SK-N-SH (cell line): Measurements from ENCODE around the gene SFSWAP. TPM values are rescaled to one million over a fixed set of nuclear protein-coding genes. Genes with fewer than 3 reads are reported as not detected.

Source experiments
- CTCF ChIA-PET: fragments of 300-600, 350-600 bp; formaldehyde crosslinking; extraction: SDS; loops from one replicate; lab custom pipeline; 2021; lab: Yijun Ruan, JAX
- POLR2A ChIA-PET: fragments of 350-600 bp; sonication (Branson Sonifier 250); formaldehyde crosslinking; extraction: SDS; loops from one replicate; lab custom pipeline; 2020; ENCODE audit warnings: antibody characterized with exemption, inconsistent platforms; lab: Yijun Ruan, JAX
- DNase-seq: peaks from one replicate; pipeline ENCODE4 v3.0.0; 2012
- H2AFZ ChIP-seq: fragments of 200-600 bp; sonication (generic); 2 replicates; pipeline ENCODE4 v1.8.1; 2016; ENCODE audit warnings: antibody characterized with exemption, mild to moderate bottlenecking, low read depth
- H3F3A ChIP-seq: fragments of 200-600 bp; sonication (generic); replicated peaks from 2 replicates; pipeline ENCODE3; 2016; ENCODE audit warnings: antibody characterized with exemption, mild to moderate bottlenecking; ENCODE audit not compliant: insufficient read depth
- H3K27ac ChIP-seq, 2 experiments: fragments of 200-500 bp in 1 of 2; fragments of 200-600 bp in 1 of 2; sonication (Bioruptor generic) in 1 of 2; sonication (generic), shearing (Covaris generic) in 1 of 2; 2 replicates each; pipeline versions ENCODE4 v1.5.1 to v1.6.1; 2014 to 2016; ENCODE audit warnings: low read depth in 2 of 2, inconsistent platforms in 1 of 2, low read length in 1 of 2, mild to moderate bottlenecking in 1 of 2, mixed read lengths in 1 of 2
- H3K27me3 ChIP-seq: fragments of 200-600 bp; sonication (generic), shearing (Covaris generic); 2 replicates; pipeline ENCODE4 v1.6.1; 2016; ENCODE audit warnings: mixed run types; ENCODE audit not compliant: insufficient read depth
- H3K36me3 ChIP-seq, 2 experiments: fragments of 200-500 bp in 1 of 2; fragments of 200-600 bp in 1 of 2; sonication (Bioruptor generic) in 1 of 2; sonication (generic) in 1 of 2; replicated peaks in 1 of 2; 2 replicates each; pipeline versions ENCODE3 to v1.5.1; 2014 to 2016; ENCODE audit warnings: low read length in 1 of 2, mild to moderate bottlenecking in 1 of 2; ENCODE audit not compliant: insufficient read depth in 2 of 2, control insufficient read depth in 1 of 2
- H3K4me1 ChIP-seq, 2 experiments: fragments of 200-500 bp in 1 of 2; fragments of 200-600 bp in 1 of 2; sonication (Bioruptor generic) in 1 of 2; sonication (generic), shearing (Covaris generic) in 1 of 2; 2 replicates each; pipeline versions ENCODE4 v1.5.1 to v1.6.1; 2014 to 2016; ENCODE audit warnings: low read depth in 1 of 2, low read length in 1 of 2, mixed run types in 1 of 2; ENCODE audit not compliant: insufficient read depth in 2 of 2, control insufficient read depth in 1 of 2
- H3K4me2 ChIP-seq: fragments of 200-600 bp; sonication (generic), shearing (Covaris generic); 2 replicates; pipeline ENCODE4 v1.6.1; 2017; ENCODE audit warnings: mixed run types
- H3K4me3 ChIP-seq, 2 experiments: fragments of 200-500 bp in 1 of 2; fragments of 200-600 bp in 1 of 2; sonication (Bioruptor generic) in 1 of 2; sonication (generic), shearing (Covaris generic) in 1 of 2; 2 replicates each; pipeline versions ENCODE4 v1.5.1 to v1.8.1; 2014 to 2016; ENCODE audit warnings: low read depth in 2 of 2, inconsistent platforms in 1 of 2, low read length in 1 of 2, mild to moderate bottlenecking in 1 of 2, mixed read lengths in 1 of 2, moderate library complexity in 1 of 2
- H3K79me2 ChIP-seq: fragments of 200-600 bp; sonication (generic); 2 replicates; pipeline ENCODE4 v1.8.1; 2017; ENCODE audit warnings: mild to moderate bottlenecking; ENCODE audit not compliant: insufficient read depth
- H3K9ac ChIP-seq: fragments of 200-600 bp; sonication (generic); 2 replicates; pipeline ENCODE4 v1.6.1; 2017; ENCODE audit warnings: mixed run types
- H3K9me2 ChIP-seq: fragments of 200-600 bp; sonication (generic); 2 replicates; pipeline ENCODE4 v1.6.1; 2017; ENCODE audit warnings: mixed run types
- H3K9me3 ChIP-seq: fragments of 200-600 bp; sonication (generic); 2 replicates; pipeline ENCODE4 v1.6.1; 2017; ENCODE audit warnings: mixed run types, mild to moderate bottlenecking, moderate library complexity
- H4K20me1 ChIP-seq: fragments of 200-600 bp; sonication (generic); 2 replicates; pipeline ENCODE4 v1.6.1; 2017; ENCODE audit warnings: mild to moderate bottlenecking, mixed run types; ENCODE audit not compliant: insufficient read depth
- ELF1 ChIP-seq: IDR thresholded peaks from 2 replicates; pipeline ENCODE4 v1.4.0; 2012
- EZH2phosphoT487 ChIP-seq: fragments of 200-600 bp; sonication (generic); IDR thresholded peaks from 2 replicates; pipeline ENCODE4 v1.6.1; 2017; ENCODE audit warnings: low read depth, mixed run types, mild to moderate bottlenecking, antibody characterized with exemption, moderate library complexity, borderline replicate concordance
- FOSL2 ChIP-seq: IDR thresholded peaks from 2 replicates; pipeline ENCODE4 v1.4.0; 2012; ENCODE audit warnings: low read depth, mild to moderate bottlenecking, moderate library complexity, borderline replicate concordance
- FOXJ3 ChIP-seq: sonication (generic); formaldehyde crosslinking; IDR thresholded peaks from 2 replicates; pipeline ENCODE4 v1.5.1; 2020; ENCODE audit warnings: mild to moderate bottlenecking, missing genetic modification reagents
- GATA2 ChIP-seq: sonication (generic); formaldehyde crosslinking; IDR thresholded peaks from 2 replicates; pipeline ENCODE4 v1.5.0; 2020; ENCODE audit warnings: mild to moderate bottlenecking, missing genetic modification reagents
- IRF3 ChIP-seq: fragments of 150-350 bp; IDR thresholded peaks from 2 replicates; pipeline ENCODE4 v1.6.1; 2016; ENCODE audit warnings: mild to moderate bottlenecking, low read depth, low read length
- JUND ChIP-seq: IDR thresholded peaks from 2 replicates; pipeline ENCODE4 v1.4.0; 2012
- MEF2A ChIP-seq: IDR thresholded peaks from 2 replicates; pipeline ENCODE4 v1.4.0; 2012; ENCODE audit warnings: low read depth, borderline replicate concordance
- MXI1 ChIP-seq: IDR thresholded peaks from 2 replicates; pipeline ENCODE4 v1.6.1; 2012; ENCODE audit warnings: mild to moderate bottlenecking, low read depth, low read length, improper control_type of control experiment
- NFIC ChIP-seq: IDR thresholded peaks from 2 replicates; pipeline ENCODE4 v1.4.0; 2012; ENCODE audit warnings: borderline replicate concordance
- PBX3 ChIP-seq: IDR thresholded peaks from 2 replicates; pipeline ENCODE4; 2012
- POLR2AphosphoS5 ChIP-seq: IDR thresholded peaks from 2 replicates; pipeline ENCODE4 v1.6.1; 2012; ENCODE audit warnings: low read depth, low read length
- RAD21 ChIP-seq: IDR thresholded peaks from 2 replicates; pipeline ENCODE4 v1.6.1; 2012; ENCODE audit warnings: mild to moderate bottlenecking, low read length
- RCOR1 ChIP-seq: fragments of 150-350 bp; IDR thresholded peaks from 2 replicates; pipeline ENCODE4 v1.6.1; 2017; ENCODE audit warnings: antibody characterized with exemption, low read length
- RFX5 ChIP-seq: IDR thresholded peaks from 2 replicates; pipeline ENCODE4 v1.6.1; 2012; ENCODE audit warnings: mild to moderate bottlenecking, improper control_type of control experiment, low read length
- RXRA ChIP-seq: IDR thresholded peaks from 2 replicates; pipeline ENCODE4 v1.4.0; 2012; ENCODE audit warnings: low read depth, mild to moderate bottlenecking, borderline replicate concordance
- SIN3A ChIP-seq: IDR thresholded peaks from 2 replicates; pipeline ENCODE4 v1.6.1; 2012; ENCODE audit warnings: low read depth, mild to moderate bottlenecking, low read length, moderate library complexity, borderline replicate concordance
- SMC3 ChIP-seq: IDR thresholded peaks from 2 replicates; pipeline ENCODE4 v1.6.1; 2012; ENCODE audit warnings: low read depth, low read length, improper control_type of control experiment
- TCF12 ChIP-seq: IDR thresholded peaks from 2 replicates; pipeline ENCODE4 v1.4.0; 2012
- TEAD4 ChIP-seq: IDR thresholded peaks from 2 replicates; pipeline ENCODE4 v1.4.0; 2012; ENCODE audit warnings: mild to moderate bottlenecking, borderline replicate concordance; ENCODE audit not compliant: insufficient read depth
- USF1 ChIP-seq: IDR thresholded peaks from 2 replicates; pipeline ENCODE4 v1.4.0; 2012; ENCODE audit warnings: low read depth, borderline replicate concordance
- YY1 ChIP-seq: IDR thresholded peaks from 2 replicates; pipeline ENCODE4 v1.4.0; 2012; ENCODE audit warnings: low read depth, mild to moderate bottlenecking
- polyA plus RNA-seq, 3 experiments: library from polyadenylated mRNA; depleted of rRNA; stranded (reverse); fragments of >200 nt; gene quantifications; 2 replicates each; pipeline ENCODE4 v1.2.3, GENCODE V29; 2012
- TF ChIP-seq, protein P1 (sequence below): fragments of 200-600 bp; sonication (generic); IDR thresholded peaks from 2 replicates; pipeline ENCODE4 v1.6.1; 2017; ENCODE audit warnings: antibody characterized with exemption, mild to moderate bottlenecking, moderate library complexity

The SFSWAP gene
- polyA plus RNA-seq, 1 of the 3 experiments (the other 2 are of a cell fraction) = 27.9 TPM

- TF ChIP-seq PBX3 = no peak
- no peak for TF ChIP-seq GATA2 (CRISPR knock-in tag)
- no peak for TF ChIP-seq SMC3
- TF ChIP-seq FOSL2 = no peak
- no peak for TF ChIP-seq TCF12
- no peak for TF ChIP-seq IRF3
- TF ChIP-seq JUND = no peak
These were observed 8.4 kb upstream of the SFSWAP start (continued) for GRCh38 chr12:131702573-131702877.

- H3K9me3 ChIP-seq = no peaks in the 10 kb centered on the region
- H3F3A ChIP-seq = no peaks in the 10 kb centered on the region
- no peak overlapping the region for H3K4me2 ChIP-seq
- ChIA-PET POLR2A (no interaction called here), CTCF (no interaction called here)
- no peaks in the 10 kb centered on the region for H3K4me1 ChIP-seq
- no peak overlapping the region for H3K9ac ChIP-seq
- no peaks in the 10 kb centered on the region for H4K20me1 ChIP-seq
- H2AFZ ChIP-seq = no peak overlapping the region
- no peak for TF ChIP-seq TEAD4
- TF ChIP-seq ELF1 = no peak
- TF ChIP-seq POLR2AphosphoS5 = no peak
- TF ChIP-seq TCF12 = no peak
- no peak for TF ChIP-seq FOXJ3 (CRISPR knock-in tag)
- no peak for TF ChIP-seq SIN3A
- no peak for TF ChIP-seq MEF2A
- TF ChIP-seq MXI1 = no peak
- TF ChIP-seq, protein P1, sequence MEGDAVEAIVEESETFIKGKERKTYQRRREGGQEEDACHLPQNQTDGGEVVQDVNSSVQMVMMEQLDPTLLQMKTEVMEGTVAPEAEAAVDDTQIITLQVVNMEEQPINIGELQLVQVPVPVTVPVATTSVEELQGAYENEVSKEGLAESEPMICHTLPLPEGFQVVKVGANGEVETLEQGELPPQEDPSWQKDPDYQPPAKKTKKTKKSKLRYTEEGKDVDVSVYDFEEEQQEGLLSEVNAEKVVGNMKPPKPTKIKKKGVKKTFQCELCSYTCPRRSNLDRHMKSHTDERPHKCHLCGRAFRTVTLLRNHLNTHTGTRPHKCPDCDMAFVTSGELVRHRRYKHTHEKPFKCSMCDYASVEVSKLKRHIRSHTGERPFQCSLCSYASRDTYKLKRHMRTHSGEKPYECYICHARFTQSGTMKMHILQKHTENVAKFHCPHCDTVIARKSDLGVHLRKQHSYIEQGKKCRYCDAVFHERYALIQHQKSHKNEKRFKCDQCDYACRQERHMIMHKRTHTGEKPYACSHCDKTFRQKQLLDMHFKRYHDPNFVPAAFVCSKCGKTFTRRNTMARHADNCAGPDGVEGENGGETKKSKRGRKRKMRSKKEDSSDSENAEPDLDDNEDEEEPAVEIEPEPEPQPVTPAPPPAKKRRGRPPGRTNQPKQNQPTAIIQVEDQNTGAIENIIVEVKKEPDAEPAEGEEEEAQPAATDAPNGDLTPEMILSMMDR = no peak
- TF ChIP-seq RFX5 = no peak
- TF ChIP-seq FOSL2 = no peak
- no peak for TF ChIP-seq RXRA
- no peak for TF ChIP-seq YY1
- no peak for TF ChIP-seq EZH2phosphoT487
- TF ChIP-seq USF1 = no peak
- no peak for TF ChIP-seq RAD21
- no peak for TF ChIP-seq RCOR1
- no peak for TF ChIP-seq NFIC
- no peaks in the 10 kb centered on the region for H3K79me2 ChIP-seq
- no peak overlapping the region for H3K27ac ChIP-seq
- no peaks in the 10 kb centered on the region for H3K27me3 ChIP-seq
- no peak overlapping the region for H3K4me3 ChIP-seq
- no peak for DNase-seq
- no peaks in the 10 kb centered on the region for H3K36me3 ChIP-seq
- H3K9me2 ChIP-seq = no peaks in the 10 kb centered on the region
These were observed 7.7 kb upstream of the SFSWAP start for GRCh38 chr12:131703161-131703560.
